Mesothelial cell of epicardium (in vitro differentiated cells): ENCODE measurements around the gene PDE4B. TPM values are rescaled to one million over a fixed set of nuclear protein-coding genes. Genes with fewer than 3 reads are reported as not detected.

Source experiments
- DNase-seq, 2 experiments: peaks; one replicate each; pipeline ENCODE4 v3.0.0; 2021; ENCODE audit warnings: low spot score in 2 of 2; ENCODE audit not compliant: unreplicated experiment in 2 of 2
- H3K27ac Mint-ChIP-seq: 2 replicates; pipeline ENCODE4 v1.8.0; 2021; ENCODE audit warnings: mixed read lengths
- H3K27me3 Mint-ChIP-seq: 2 replicates; pipeline ENCODE4 v1.8.0; 2021; ENCODE audit warnings: low read depth, mixed read lengths
- H3K36me3 Mint-ChIP-seq: 2 replicates; pipeline ENCODE4 v1.8.0; 2021; ENCODE audit warnings: mixed read lengths
- H3K4me1 Mint-ChIP-seq: 2 replicates; pipeline ENCODE4 v1.8.0; 2021; ENCODE audit warnings: mixed read lengths
- H3K4me3 Mint-ChIP-seq: 2 replicates; pipeline ENCODE4 v1.8.0; 2021; ENCODE audit warnings: mild to moderate bottlenecking, moderate library complexity, mixed read lengths
- H3K9me3 Mint-ChIP-seq: 2 replicates; pipeline ENCODE4 v1.8.0; 2021; ENCODE audit warnings: mixed read lengths
- CTCF ChIP-seq: fragments of 200-600 bp; sonication (generic); IDR thresholded peaks from one replicate; pipeline ENCODE4 v1.5.0; 2021; ENCODE audit warnings: antibody characterized with exemption; ENCODE audit not compliant: unreplicated experiment
- total RNA-seq: library from RNA; stranded (reverse); gene quantifications from 3 replicates; pipeline ENCODE4 v1.2.1, GENCODE V29; 2021

The PDE4B gene
- total RNA-seq, 1 donor from 2014 or later: 22.3 TPM

- no peaks in the 10 kb centered on the region for H3K36me3 Mint-ChIP-seq
- DNase-seq: no peak
- no peaks in the 10 kb centered on the region for H3K27me3 Mint-ChIP-seq
- H3K9me3 Mint-ChIP-seq: peaks cover 6% of the 10 kb centered on the region
- H3K4me3 Mint-ChIP-seq: no peak overlapping the region
- TF ChIP-seq CTCF: no peak
- H3K4me1 Mint-ChIP-seq: peaks cover 3% of the 10 kb centered on the region
- H3K27ac Mint-ChIP-seq: no peak overlapping the region
Observed at GRCh38 chr1:66394603-66395002, 601.9 kb downstream of the PDE4B start.

GRCh38 chr1:66395202-66396061 lies 602.7 kb downstream of the PDE4B start:
- Mint-ChIP-seq H3K4me3 (no peak overlapping the region), H3K27me3 (no peaks in the 10 kb centered on the region), H3K9me3 (no peaks in the 10 kb centered on the region), H3K36me3 (no peaks in the 10 kb centered on the region), H3K4me1 (peaks cover 3% of the 10 kb centered on the region), H3K27ac (peak overlapping the region; percentile 36)
- TF ChIP-seq CTCF: no peak
- no peak for DNase-seq

- no peak overlapping the region for H3K4me3 Mint-ChIP-seq
- H3K4me1 Mint-ChIP-seq: peaks cover 3% of the 10 kb centered on the region
- no peaks in the 10 kb centered on the region for H3K27me3 Mint-ChIP-seq
- no peaks in the 10 kb centered on the region for H3K36me3 Mint-ChIP-seq
- H3K27ac Mint-ChIP-seq: no peak overlapping the region
- TF ChIP-seq CTCF: no peak
- no peaks in the 10 kb centered on the region for H3K9me3 Mint-ChIP-seq
- no peak for DNase-seq
Observed at GRCh38 chr1:66396212-66396890, 603.7 kb downstream of the PDE4B start.

GRCh38 chr1:66397192-66397591 lies 604.5 kb downstream of the PDE4B start:
- H3K9me3 Mint-ChIP-seq: no peaks in the 10 kb centered on the region
- TF ChIP-seq CTCF: no peak
- no peak overlapping the region for H3K4me3 Mint-ChIP-seq
- no peak overlapping the region for H3K27ac Mint-ChIP-seq
- no peak for DNase-seq
- peaks cover 3% of the 10 kb centered on the region for H3K4me1 Mint-ChIP-seq
- H3K36me3 Mint-ChIP-seq: no peaks in the 10 kb centered on the region
- H3K27me3 Mint-ChIP-seq: no peaks in the 10 kb centered on the region

- DNase-seq: no peak
- H3K4me3 Mint-ChIP-seq: no peak overlapping the region
- H3K27me3 Mint-ChIP-seq: no peaks in the 10 kb centered on the region
- no peaks in the 10 kb centered on the region for H3K36me3 Mint-ChIP-seq
- no peak for TF ChIP-seq CTCF
- H3K4me1 Mint-ChIP-seq: peaks cover 8% of the 10 kb centered on the region
- no peak overlapping the region for H3K27ac Mint-ChIP-seq
- H3K9me3 Mint-ChIP-seq: no peaks in the 10 kb centered on the region
Observed at GRCh38 chr1:66399888-66400529, 607.3 kb downstream of the PDE4B start.
